ENCODE measurements around the gene SLC2A6.

Gene SLC2A6

DNA sequence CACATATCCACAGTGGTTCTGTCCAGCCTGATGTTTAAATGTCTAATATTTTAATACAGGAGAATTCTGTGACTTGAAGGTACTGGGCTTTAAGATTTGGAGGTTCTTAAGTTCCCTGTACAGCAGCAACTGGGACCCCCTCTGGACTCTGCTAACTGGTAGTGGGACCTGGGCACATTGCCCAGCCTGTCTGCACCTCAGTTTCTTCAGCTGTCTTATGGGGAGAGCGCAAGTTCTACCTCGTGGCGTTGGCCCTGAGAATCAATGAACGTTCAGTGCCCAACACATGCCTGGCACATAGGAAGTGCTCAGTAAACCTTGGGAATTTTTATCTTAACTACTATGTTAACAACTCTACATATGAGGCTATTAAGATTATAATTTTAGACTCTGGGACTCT, 1.4 kb downstream of the SLC2A6 start:
- Histone ChIP-seq H3K36me3 (ENCODE audit: insufficient read depth, low read length) (no peaks in the 10 kb centered on the region), H3K4me2 (ENCODE audit: low read depth, low read length, poor library complexity, severe bottlenecking) (peak overlapping the region; percentile 97), H4K20me1 (ENCODE audit: insufficient read depth, low read length, poor library complexity, severe bottlenecking) (no peaks in the 10 kb centered on the region), H3F3A (ENCODE audit: low read depth) (peaks cover 17% of the 10 kb centered on the region), H3K9me3 (ENCODE audit: insufficient read depth, low read depth, low read length) (no peaks in the 10 kb centered on the region), H3K79me2 (ENCODE audit: insufficient read depth, low read length) (peaks cover 35% of the 10 kb centered on the region), H2AFZ (ENCODE audit: low read length) (no peak overlapping the region), H3K9me2 (replicated peaks; ENCODE audit: low read depth, low read length) (no peaks in the 10 kb centered on the region), H3K27me3 (ENCODE audit: insufficient read depth, low read length, poor library complexity, severe bottlenecking) (no peaks in the 10 kb centered on the region), H3K4me3 (ENCODE audit: low read length, poor library complexity, severe bottlenecking) (peak overlapping the region; percentile 81), H3K9ac (ENCODE audit: low read depth, low read length, poor library complexity, severe bottlenecking) (peak overlapping the region; percentile 86), H3K4me1 (ENCODE audit: insufficient read depth, low read length, poor library complexity, severe bottlenecking) (peaks cover 71% of the 10 kb centered on the region)
- TF ChIP-seq EZH2phosphoT487 (IDR thresholded peaks at IDR 0.05; ENCODE audit: borderline replicate concordance) (no peak), CTCF (conservative IDR thresholded peaks at IDR 0.05; ENCODE audit: low read length) (no peak)

GRCh38 chr9:133476941-133477340, 2.0 kb downstream of the SLC2A6 start:
- Histone ChIP-seq H3K9me2 (replicated peaks; ENCODE audit: low read depth, low read length) (no peaks in the 10 kb centered on the region), H3K27me3 (ENCODE audit: insufficient read depth, low read length, poor library complexity, severe bottlenecking) (no peaks in the 10 kb centered on the region), H3K36me3 (ENCODE audit: insufficient read depth, low read length) (no peaks in the 10 kb centered on the region), H3K4me2 (ENCODE audit: low read depth, low read length, poor library complexity, severe bottlenecking) (peak overlapping the region; percentile 97), H3K9ac (ENCODE audit: low read depth, low read length, poor library complexity, severe bottlenecking) (peak overlapping the region; percentile 86), H3K79me2 (ENCODE audit: insufficient read depth, low read length) (peaks cover 35% of the 10 kb centered on the region), H3K9me3 (ENCODE audit: insufficient read depth, low read depth, low read length) (no peaks in the 10 kb centered on the region), H4K20me1 (ENCODE audit: insufficient read depth, low read length, poor library complexity, severe bottlenecking) (no peaks in the 10 kb centered on the region), H3K4me3 (ENCODE audit: low read length, poor library complexity, severe bottlenecking) (peak overlapping the region; percentile 13), H3K4me1 (ENCODE audit: insufficient read depth, low read length, poor library complexity, severe bottlenecking) (peaks cover 68% of the 10 kb centered on the region), H2AFZ (ENCODE audit: low read length) (no peak overlapping the region), H3F3A (ENCODE audit: low read depth) (peaks cover 17% of the 10 kb centered on the region)
- TF ChIP-seq CTCF (conservative IDR thresholded peaks at IDR 0.05; ENCODE audit: low read length) (no peak), EZH2phosphoT487 (IDR thresholded peaks at IDR 0.05; ENCODE audit: borderline replicate concordance) (no peak)

DNA sequence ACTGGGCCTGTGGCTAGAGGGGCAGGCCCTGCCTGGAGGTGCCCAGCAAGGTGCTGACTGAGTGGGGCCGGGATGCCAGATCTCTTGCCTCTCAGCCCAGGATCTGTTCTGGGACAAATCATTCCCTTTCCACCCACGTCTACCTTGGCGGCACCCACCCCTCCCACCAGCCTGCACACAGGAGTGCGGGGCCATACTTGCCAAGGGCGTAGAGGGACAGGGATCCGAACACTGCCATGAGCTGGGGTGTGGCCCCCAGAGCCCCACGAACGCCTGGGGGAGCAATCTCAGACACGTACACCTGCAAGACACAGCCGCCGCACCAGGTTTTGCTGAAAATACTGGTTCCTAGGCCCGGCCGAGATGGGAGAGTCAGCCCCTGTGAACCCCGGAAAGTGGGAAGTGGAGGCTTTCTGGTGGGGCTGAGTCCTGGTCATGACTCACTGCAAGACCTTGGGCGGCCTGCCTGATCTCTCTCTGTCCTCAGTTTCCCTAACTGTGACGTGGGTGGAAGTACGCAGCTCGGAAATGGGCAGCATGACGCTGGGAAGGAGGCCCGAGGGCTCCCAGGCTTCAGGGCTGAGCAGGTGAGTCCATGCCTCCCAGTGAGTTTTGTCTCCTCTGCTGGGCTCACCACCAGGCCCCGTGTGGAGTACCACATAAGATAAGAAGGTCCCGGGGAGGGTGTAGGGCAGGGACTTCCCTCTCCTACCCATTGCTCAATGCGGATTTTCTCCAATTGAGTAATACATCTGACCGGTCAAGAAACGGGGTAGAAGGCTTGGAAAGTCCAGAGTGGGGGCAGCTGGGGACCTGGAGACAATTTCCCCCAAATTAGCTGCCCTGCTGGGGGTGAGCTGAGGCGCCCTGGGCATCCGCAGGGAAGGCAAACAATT, 2.6 kb downstream of the SLC2A6 start:
- Histone ChIP-seq H4K20me1 (ENCODE audit: insufficient read depth, low read length, poor library complexity, severe bottlenecking) (no peaks in the 10 kb centered on the region), H3K27me3 (ENCODE audit: insufficient read depth, low read length, poor library complexity, severe bottlenecking) (no peaks in the 10 kb centered on the region), H3K4me2 (ENCODE audit: low read depth, low read length, poor library complexity, severe bottlenecking) (peak overlapping the region; percentile 97), H2AFZ (ENCODE audit: low read length) (no peak overlapping the region), H3K4me1 (ENCODE audit: insufficient read depth, low read length, poor library complexity, severe bottlenecking) (peaks cover 65% of the 10 kb centered on the region), H3K79me2 (ENCODE audit: insufficient read depth, low read length) (peaks cover 35% of the 10 kb centered on the region), H3F3A (ENCODE audit: low read depth) (peaks cover 15% of the 10 kb centered on the region), H3K4me3 (ENCODE audit: low read length, poor library complexity, severe bottlenecking) (peak overlapping the region; percentile 13), H3K9me2 (replicated peaks; ENCODE audit: low read depth, low read length) (no peaks in the 10 kb centered on the region), H3K9me3 (ENCODE audit: insufficient read depth, low read depth, low read length) (no peaks in the 10 kb centered on the region), H3K36me3 (ENCODE audit: insufficient read depth, low read length) (no peaks in the 10 kb centered on the region), H3K9ac (ENCODE audit: low read depth, low read length, poor library complexity, severe bottlenecking) (peak overlapping the region; percentile 86)
- TF ChIP-seq CTCF (conservative IDR thresholded peaks at IDR 0.05; ENCODE audit: low read length), result no peak
- TF ChIP-seq EZH2phosphoT487 (IDR thresholded peaks at IDR 0.05; ENCODE audit: borderline replicate concordance), result no peak
